Liver (tissue), 3 donors: ENCODE results near the gene TBC1D14.

Experiments
- ATF3 ChIP-seq: IDR thresholded peaks from 2 replicates; pipeline ENCODE4 v1.6.1; 2016; ENCODE audit warnings: antibody characterized with exemption
- CTCF ChIP-seq: fragments of 150-350 bp; IDR thresholded peaks from 2 replicates; pipeline ENCODE4 v1.5.1; 2017; ENCODE audit warnings: improper control_type of control experiment, low read depth, low read length; ENCODE audit not compliant: missing input control
- EGR1 ChIP-seq, 2 donors: IDR thresholded peaks; 2 replicates each; pipeline ENCODE4 v1.6.1; 2016 to 2018; ENCODE audit warnings: antibody characterized with exemption in 2 of 2, low read depth in 2 of 2
- GABPA ChIP-seq, 2 donors: IDR thresholded peaks in 1 of 2; conservative IDR thresholded peaks in 1 of 2; 2 replicates each; pipeline ENCODE4 v1.6.1; 2016; ENCODE audit warnings: antibody characterized with exemption in 2 of 2, mild to moderate bottlenecking in 1 of 2, moderate library complexity in 1 of 2
- RAD21 ChIP-seq, 2 donors: IDR thresholded peaks; 2 replicates each; pipeline ENCODE4 v1.6.1; 2016; ENCODE audit warnings: antibody characterized with exemption in 2 of 2, mild to moderate bottlenecking in 2 of 2
- REST ChIP-seq: IDR thresholded peaks from 2 replicates; pipeline ENCODE4 v1.6.1; 2016; ENCODE audit warnings: antibody characterized with exemption, mild to moderate bottlenecking
- donor health status: healthy.
- donor health status: healthy.

GRCh38 chr4:7018281-7018680 is 108.7 kb downstream of the TBC1D14 start:
- TF ChIP-seq CTCF (no peak), REST (no peak), ATF3 (no peak), EGR1 (IDR thresholded peaks at IDR 0.05; ENCODE audit: low read depth in 2 of 2) (no peak), RAD21 (IDR thresholded peaks at IDR 0.05) (no peak), GABPA (IDR thresholded peaks at IDR 0.05 in 1 of 2, conservative IDR thresholded peaks at IDR 0.05 in 1 of 2) (no peak)
